K562 (cell line): ENCODE results near the gene CYB5RL.

Experiments used
- CHD4 ChIP-seq: fragments of 200-600 bp; sonication (generic); IDR thresholded peaks from 3 replicates; pipeline ENCODE4 v1.6.1; 2012; ENCODE audit warnings: low read depth, mild to moderate bottlenecking, mixed read lengths, low read length, inconsistent platforms; ENCODE audit not compliant: insufficient read depth, insufficient replicate concordance, poor library complexity, severe bottlenecking
- CTCF ChIP-seq, 3 experiments: IDR thresholded peaks in 2 of 3; conservative IDR thresholded peaks in 1 of 3; 2 replicates each; pipeline ENCODE4 v1.5.1; 2011 to 2012; ENCODE audit warnings: low read length in 3 of 3, mild to moderate bottlenecking in 3 of 3, control low read depth in 2 of 3, improper control_type of control experiment in 1 of 3, inconsistent platforms in 1 of 3, low read depth in 1 of 3, mixed read lengths in 1 of 3, moderate library complexity in 1 of 3; ENCODE audit not compliant: insufficient read depth in 2 of 3
- EP300 ChIP-seq: IDR thresholded peaks from 2 replicates; pipeline ENCODE4 v1.6.1; 2012; ENCODE audit warnings: low read length, improper control_type of control experiment
- FOSL1 ChIP-seq: fragments of 200-800 bp; sonication (Bioruptor generic); conservative IDR thresholded peaks from 2 replicates; pipeline ENCODE4 v1.6.1; 2016; ENCODE audit warnings: missing genetic modification characterization, missing compliant biosample characterization
- MAFG ChIP-seq: fragments of 450-650 bp; conservative IDR thresholded peaks from 2 replicates; pipeline ENCODE4 v1.6.1; 2016; ENCODE audit warnings: missing genetic modification characterization, missing compliant biosample characterization
- NFIC ChIP-seq: fragments of 450-650 bp; IDR thresholded peaks from 2 replicates; pipeline ENCODE4 v1.6.1; 2017; ENCODE audit warnings: mild to moderate bottlenecking, inconsistent platforms
- NR2F6 ChIP-seq: fragments of 450-650 bp; formaldehyde crosslinking; IDR thresholded peaks from 2 replicates; pipeline ENCODE4 v1.4.0; 2020; ENCODE audit warnings: mild to moderate bottlenecking
- POLR2AphosphoS2 ChIP-seq: IDR thresholded peaks from 2 replicates; pipeline ENCODE4 v1.6.1; 2012; ENCODE audit warnings: low read length, improper control_type of control experiment
- SP1 ChIP-seq: sonication (generic); formaldehyde crosslinking; IDR thresholded peaks from 2 replicates; pipeline ENCODE4 v1.8.1; 2022; ENCODE audit warnings: mild to moderate bottlenecking, missing genetic modification reagents
- ZBTB33 ChIP-seq: sonication (generic); formaldehyde crosslinking; IDR thresholded peaks from 2 replicates; pipeline ENCODE4 v1.8.1; 2023; ENCODE audit warnings: mild to moderate bottlenecking, missing genetic modification reagents
- ZZZ3 ChIP-seq: fragments of 450-650 bp; IDR thresholded peaks from 2 replicates; pipeline ENCODE4 v1.6.1; 2016; ENCODE audit warnings: antibody characterized with exemption, mild to moderate bottlenecking, moderate library complexity
- TF ChIP-seq, protein P1 (sequence below), 2 experiments: fragments of 450-650 bp; formaldehyde crosslinking in 1 of 2; IDR thresholded peaks; 2 replicates each; pipeline versions ENCODE4 v1.4.0 to v1.6.1; 2014 to 2020; ENCODE audit warnings: mild to moderate bottlenecking in 2 of 2, borderline replicate concordance in 1 of 2, low read depth in 1 of 2

- TF ChIP-seq SP1 (CRISPR knock-in tag) (no peak), FOSL1 (tag) (no peak), MAFG (tag) (no peak), ZZZ3 (no peak), CTCF (IDR thresholded peaks at IDR 0.05 in 2 of 3, conservative IDR thresholded peaks at IDR 0.05 in 1 of 3; ENCODE audit: insufficient read depth in 2 of 3, low read depth in 1 of 3, low read length in 3 of 3) (no peak), POLR2AphosphoS2 (no peak), NFIC (no peak), CHD4 (peak; percentile 74), ZBTB33 (no peak), EP300 (no peak), NR2F6 (no peak)
- TF ChIP-seq, protein P1, sequence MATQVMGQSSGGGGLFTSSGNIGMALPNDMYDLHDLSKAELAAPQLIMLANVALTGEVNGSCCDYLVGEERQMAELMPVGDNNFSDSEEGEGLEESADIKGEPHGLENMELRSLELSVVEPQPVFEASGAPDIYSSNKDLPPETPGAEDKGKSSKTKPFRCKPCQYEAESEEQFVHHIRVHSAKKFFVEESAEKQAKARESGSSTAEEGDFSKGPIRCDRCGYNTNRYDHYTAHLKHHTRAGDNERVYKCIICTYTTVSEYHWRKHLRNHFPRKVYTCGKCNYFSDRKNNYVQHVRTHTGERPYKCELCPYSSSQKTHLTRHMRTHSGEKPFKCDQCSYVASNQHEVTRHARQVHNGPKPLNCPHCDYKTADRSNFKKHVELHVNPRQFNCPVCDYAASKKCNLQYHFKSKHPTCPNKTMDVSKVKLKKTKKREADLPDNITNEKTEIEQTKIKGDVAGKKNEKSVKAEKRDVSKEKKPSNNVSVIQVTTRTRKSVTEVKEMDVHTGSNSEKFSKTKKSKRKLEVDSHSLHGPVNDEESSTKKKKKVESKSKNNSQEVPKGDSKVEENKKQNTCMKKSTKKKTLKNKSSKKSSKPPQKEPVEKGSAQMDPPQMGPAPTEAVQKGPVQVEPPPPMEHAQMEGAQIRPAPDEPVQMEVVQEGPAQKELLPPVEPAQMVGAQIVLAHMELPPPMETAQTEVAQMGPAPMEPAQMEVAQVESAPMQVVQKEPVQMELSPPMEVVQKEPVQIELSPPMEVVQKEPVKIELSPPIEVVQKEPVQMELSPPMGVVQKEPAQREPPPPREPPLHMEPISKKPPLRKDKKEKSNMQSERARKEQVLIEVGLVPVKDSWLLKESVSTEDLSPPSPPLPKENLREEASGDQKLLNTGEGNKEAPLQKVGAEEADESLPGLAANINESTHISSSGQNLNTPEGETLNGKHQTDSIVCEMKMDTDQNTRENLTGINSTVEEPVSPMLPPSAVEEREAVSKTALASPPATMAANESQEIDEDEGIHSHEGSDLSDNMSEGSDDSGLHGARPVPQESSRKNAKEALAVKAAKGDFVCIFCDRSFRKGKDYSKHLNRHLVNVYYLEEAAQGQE (IDR thresholded peaks at IDR 0.05; ENCODE audit: borderline replicate concordance), result no peak
- TF ChIP-seq, protein P1 (CRISPR knock-in tag; IDR thresholded peaks at IDR 0.05; ENCODE audit: low read depth), result no peak
These were observed 38.2 kb downstream of the CYB5RL start for GRCh38 chr1:54161495-54162168.
